Activated naive CD4-positive, alpha-beta T cell treated with anti-CD3 and anti-CD28 coated beads for 36 hours (primary cell): ENCODE measurements around the gene NMRK2. TPM values are rescaled to one million over a fixed set of nuclear protein-coding genes. Genes with fewer than 3 reads are reported as not detected.

Source experiments
- CTCF ChIA-PET: fragments of 350-600 bp; sonication (Branson Sonifier 250); formaldehyde crosslinking; loops from one replicate; lab custom pipeline; 2021; ENCODE audit warnings: antibody characterized with exemption; lab: Charles Lee
- DNase-seq: peaks from one replicate; pipeline ENCODE4 v3.0.0-alpha.2; 2020
- H3K27ac Mint-ChIP-seq: one replicate; pipeline ENCODE4 v1.8.0; 2021; ENCODE audit warnings: mild to moderate bottlenecking, mixed read lengths
- H3K27me3 Mint-ChIP-seq: one replicate; pipeline ENCODE4 v1.8.0; 2021; ENCODE audit warnings: low read depth, mixed read lengths
- H3K36me3 Mint-ChIP-seq: one replicate; pipeline ENCODE4 v1.8.0; 2021; ENCODE audit warnings: low read depth, mixed read lengths
- H3K4me1 Mint-ChIP-seq: one replicate; pipeline ENCODE4 v1.8.0; 2021; ENCODE audit warnings: low read depth, mixed read lengths
- H3K4me3 Mint-ChIP-seq: one replicate; pipeline ENCODE4 v1.8.0; 2021; ENCODE audit warnings: mild to moderate bottlenecking, moderate library complexity, mixed read lengths
- H3K9me3 Mint-ChIP-seq: one replicate; pipeline ENCODE4 v1.8.0; 2021; ENCODE audit warnings: mixed read lengths
- intact Hi-C: fragments of 100-400 bp; cut with micrococcal nuclease; formaldehyde crosslinking; loops from one replicate; pipeline ENCODE4 v1.15.1; 2023
- microRNA-seq: library from miRNA; unstranded; fragments of <30 nt; microRNA quantifications from one replicate; pipeline ENCODE4 v1.2.0, GENCODE V29; 2022; ENCODE audit warnings: borderline microRNAs expressed, borderline replicate concordance
- total RNA-seq, 2 experiments: library from RNA; stranded (reverse); gene quantifications; one replicate each; pipeline ENCODE4 v1.2.3, GENCODE V29; 2021

Gene NMRK2
- total RNA-seq, 2 experiments from 2014 or later, result not detected

DNA sequence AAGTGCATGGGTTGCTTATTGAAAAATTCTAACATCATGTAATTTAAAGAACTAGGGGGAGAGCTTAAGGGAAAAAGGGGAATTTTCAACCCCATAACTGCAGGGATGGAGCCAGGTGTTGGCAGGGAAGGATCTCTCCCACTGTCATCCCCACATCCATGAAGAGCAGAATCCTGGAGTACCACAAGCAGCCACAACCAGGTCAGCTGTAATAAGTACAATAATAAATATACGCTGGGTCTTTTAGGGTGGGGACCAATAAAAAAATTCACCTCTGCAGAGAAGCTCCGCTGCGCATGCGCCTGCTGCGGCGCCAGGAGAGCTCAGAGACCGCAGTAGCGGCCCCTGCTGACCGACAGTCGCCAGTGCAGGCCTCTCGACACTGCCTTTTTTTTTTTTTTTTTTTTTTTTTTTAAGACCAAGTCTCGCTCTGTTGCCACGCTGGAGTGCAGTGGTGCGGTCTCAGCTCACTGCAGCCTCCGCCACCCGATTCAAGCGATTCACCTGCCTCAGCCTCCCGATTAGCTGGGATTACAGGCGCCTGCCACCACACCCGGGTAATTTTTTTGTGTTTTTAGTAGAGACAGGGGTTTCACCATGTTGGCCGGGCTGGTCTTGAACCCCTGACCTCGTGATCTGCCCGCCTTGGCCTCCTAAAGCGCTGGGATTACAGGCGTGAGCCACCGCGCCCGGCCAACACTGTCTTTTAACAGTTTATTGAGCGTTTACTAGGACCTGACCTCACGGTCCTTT is 54.9 kb downstream of the NMRK2 start:
- Mint-ChIP-seq H3K4me3 (peak overlapping the region; percentile 91), H3K4me1 (peaks cover 40% of the 10 kb centered on the region), H3K36me3 (peaks cover 24% of the 10 kb centered on the region), H3K9me3 (no peaks in the 10 kb centered on the region), H3K27ac (peak overlapping the region; percentile 56), H3K27me3 (no peaks in the 10 kb centered on the region)
- CTCF ChIA-PET, result interaction anchor here (0.6 to 1.7 kb wide), 20 partner anchors 9 to 1793 kb away, joined by 3 to 18 read pairs (median 4); partner anchors contain the start of genes APBA3, DAPK3, FEM1A and MRPL54
- intact Hi-C loops, result loop anchor here (2.0 to 5.0 kb wide), 6 partner anchors 17 to 925 kb away; partner anchors contain the start of genes APBA3, DAPK3, MAP2K2 and MFSD12
- peak; percentile 92 for DNase-seq

DNA sequence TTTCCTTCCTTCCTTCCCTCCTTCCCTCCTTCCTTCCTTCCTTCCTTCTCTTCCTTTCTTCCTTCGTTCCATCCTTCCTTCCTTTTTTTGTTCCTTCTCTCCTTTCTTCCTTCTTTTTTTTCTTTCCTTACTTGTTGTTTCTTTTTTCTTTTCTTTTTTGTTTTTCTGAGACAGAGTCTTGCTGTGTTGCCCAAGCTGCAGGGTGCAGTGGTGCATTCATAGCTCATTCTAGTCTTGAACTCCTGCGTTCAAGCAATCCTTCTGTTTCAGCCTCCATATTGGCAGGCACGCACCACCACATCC is 57.9 kb downstream of the NMRK2 start:
- Mint-ChIP-seq H3K4me1 (peaks cover 18% of the 10 kb centered on the region), H3K4me3 (peak overlapping the region; percentile 50), H3K36me3 (no peaks in the 10 kb centered on the region), H3K27me3 (no peaks in the 10 kb centered on the region), H3K27ac (no peak overlapping the region), H3K9me3 (no peaks in the 10 kb centered on the region)
- no peak for DNase-seq
- intact Hi-C loops, result loop anchor here (1.0 kb wide), 1 partner anchor 17 kb away; the partner anchor contains the start of gene PIAS4
- CTCF ChIA-PET, result interaction anchor here (0.9 kb wide), 1 partner anchor 211 kb away, joined by 3 read pairs; no protein-coding TSS in a partner anchor

Small RNA genes lying within 50 kb of the gene (microRNA-seq; reads per million reads assigned to microRNA genes)
- gene MIR637, result not detected

Other genes starting within 250 kb of the NMRK2 start
- 1 to 10 TPM; 7.3 to 7.5 TPM for gene PIP5K1C, start 232.6 kb upstream of the NMRK2 start, total RNA-seq
- 1 to 10 TPM in 1 of 2 experiments, under 1 TPM in 1; 0.93 to 1.6 TPM for gene TJP3, start 224.7 kb upstream of the NMRK2 start, total RNA-seq
- 10 to 100 TPM; 28.6 to 30.0 TPM for gene APBA3, start 171.4 kb upstream of the NMRK2 start, total RNA-seq
- gene MRPL54, start 170.4 kb upstream of the NMRK2 start, total RNA-seq, result 10 to 100 TPM; 71.4 to 77.0 TPM
- not detected for gene RAX2, start 160.8 kb upstream of the NMRK2 start, total RNA-seq
- gene MATK, start 146.7 kb upstream of the NMRK2 start, total RNA-seq, result 10 to 100 TPM; 12.7 to 13.7 TPM
- under 1 TPM in 1 of 2 experiments, not detected in 1; 0.27 TPM for gene ZFR2, start 64.0 kb upstream of the NMRK2 start, total RNA-seq
- gene ATCAY, start 52.4 kb upstream of the NMRK2 start, total RNA-seq, result under 1 TPM in 1 of 2 experiments, not detected in 1; 0.07 TPM
- gene DAPK3, start 38.0 kb downstream of the NMRK2 start, total RNA-seq, result 10 to 100 TPM; 19.3 to 19.6 TPM
- 1,000 to 10,000 TPM; 3,747 to 3,914 TPM for gene EEF2, start 52.4 kb downstream of the NMRK2 start, total RNA-seq
- 10 to 100 TPM; 16.1 to 20.1 TPM for gene PIAS4, start 74.7 kb downstream of the NMRK2 start, total RNA-seq
- gene ZBTB7A, start 133.8 kb downstream of the NMRK2 start, total RNA-seq, result 10 to 100 TPM; 11.3 to 11.9 TPM
- 100 to 1,000 TPM; 101 to 103 TPM for gene MAP2K2, start 191.1 kb downstream of the NMRK2 start, total RNA-seq
- not detected for gene CREB3L3, start 220.6 kb downstream of the NMRK2 start, total RNA-seq
- gene SIRT6, start 249.5 kb downstream of the NMRK2 start, total RNA-seq, result 10 to 100 TPM; 20.0 to 20.1 TPM
- gene ANKRD24, start 249.6 kb downstream of the NMRK2 start, total RNA-seq, result 1 to 10 TPM; 2.5 to 2.6 TPM